SK-N-SH treated with all-trans-retinoic acid at 6 μM for 48 hours (cell line): Measurements from ENCODE around the gene DNM2.

ENCODE experiments used
- ATAC-seq: fragments of 200-7000 bp; cut with Tn5 transposase; 3 replicates; pipeline ENCODE4 v1.9.1; 2020; ENCODE audit warnings: mild to moderate bottlenecking, moderate library complexity
- ARNTL ChIP-seq: fragments of 450-650 bp; formaldehyde crosslinking; IDR thresholded peaks from 2 replicates; pipeline ENCODE4 v1.5.0; 2020; ENCODE audit warnings: low read depth, mild to moderate bottlenecking, moderate library complexity, borderline replicate concordance
- BACH2 ChIP-seq: fragments of 250-450 bp; sonication (Bioruptor Pico); IDR thresholded peaks from 2 replicates; pipeline ENCODE4 v1.9.0; 2021; ENCODE audit warnings: mild to moderate bottlenecking, borderline replicate concordance
- CREB5 ChIP-seq: fragments of 250-450 bp; sonication (Bioruptor Pico); IDR thresholded peaks from 2 replicates; pipeline ENCODE4 v1.5.1; 2020; ENCODE audit warnings: low read depth, mild to moderate bottlenecking, moderate library complexity
- CSDC2 ChIP-seq: fragments of 250-450 bp; sonication (Bioruptor Pico); IDR thresholded peaks from 2 replicates; pipeline ENCODE4 v1.5.0; 2020; ENCODE audit warnings: mild to moderate bottlenecking, moderate library complexity
- CSRNP3 ChIP-seq: fragments of 250-450 bp; sonication (Bioruptor Pico); IDR thresholded peaks from 2 replicates; pipeline ENCODE4 v1.5.1; 2021; ENCODE audit warnings: mild to moderate bottlenecking, moderate library complexity
- ESRRG ChIP-seq: fragments of 250-450 bp; sonication (Bioruptor Pico); IDR thresholded peaks from 2 replicates; pipeline ENCODE4 v1.6.1; 2021; ENCODE audit warnings: mild to moderate bottlenecking
- GLIS3 ChIP-seq: fragments of 250-450 bp; sonication (Bioruptor Pico); IDR thresholded peaks from 2 replicates; pipeline ENCODE4 v1.5.0; 2020; ENCODE audit warnings: mild to moderate bottlenecking, moderate library complexity
- ISL1 ChIP-seq: fragments of 250-450 bp; sonication (Bioruptor Pico); IDR thresholded peaks from 2 replicates; pipeline ENCODE4 v2.1.2; 2022; ENCODE audit warnings: mild to moderate bottlenecking, moderate library complexity
- OSR1 ChIP-seq: fragments of 250-450 bp; sonication (Bioruptor Pico); IDR thresholded peaks from 2 replicates; pipeline ENCODE4 v1.8.0; 2022; ENCODE audit warnings: moderate library complexity, mild to moderate bottlenecking, inconsistent platforms
- PATZ1 ChIP-seq: fragments of 250-450 bp; sonication (Bioruptor Pico); IDR thresholded peaks from 2 replicates; pipeline ENCODE4 v1.8.0; 2020; ENCODE audit warnings: mild to moderate bottlenecking, moderate library complexity, borderline replicate concordance
- POU6F1 ChIP-seq: fragments of 250-450 bp; sonication (Bioruptor Pico); IDR thresholded peaks from 2 replicates; pipeline ENCODE4 v1.8.0; 2021; ENCODE audit warnings: low read depth, mild to moderate bottlenecking, moderate library complexity, borderline replicate concordance
- PPARA ChIP-seq: fragments of 250-450 bp; sonication (Bioruptor Pico); IDR thresholded peaks from 2 replicates; pipeline ENCODE4 v1.5.0; 2020; ENCODE audit warnings: mild to moderate bottlenecking, borderline replicate concordance
- RARB ChIP-seq: fragments of 250-450 bp; sonication (Bioruptor Pico); IDR thresholded peaks from 2 replicates; pipeline ENCODE4 v1.8.0; 2021; ENCODE audit warnings: mild to moderate bottlenecking, moderate library complexity
- SNAI2 ChIP-seq: fragments of 250-450 bp; sonication (Bioruptor Pico); IDR thresholded peaks from 2 replicates; pipeline ENCODE4 v1.5.0; 2020; ENCODE audit warnings: mild to moderate bottlenecking, moderate library complexity
- TCF4 ChIP-seq: fragments of 250-450 bp; sonication (Bioruptor Pico); IDR thresholded peaks from 2 replicates; pipeline ENCODE4 v1.8.0; 2021; ENCODE audit warnings: mild to moderate bottlenecking, moderate library complexity, borderline replicate concordance
- TOX ChIP-seq: fragments of 250-450 bp; sonication (Bioruptor Pico); IDR thresholded peaks from 2 replicates; pipeline ENCODE4 v1.8.0; 2021; ENCODE audit warnings: mild to moderate bottlenecking, moderate library complexity, borderline replicate concordance
- TSHZ2 ChIP-seq: fragments of 250-450 bp; sonication (Bioruptor Pico); IDR thresholded peaks from 2 replicates; pipeline ENCODE4 v1.5.0; 2020; ENCODE audit warnings: mild to moderate bottlenecking, moderate library complexity
- ZC3H10 ChIP-seq: fragments of 250-450 bp; sonication (Bioruptor Pico); IDR thresholded peaks from 2 replicates; pipeline ENCODE4 v1.5.1; 2021; ENCODE audit warnings: mild to moderate bottlenecking, moderate library complexity
- ZFP3 ChIP-seq: fragments of 250-450 bp; sonication (Bioruptor Pico); IDR thresholded peaks from 2 replicates; pipeline ENCODE4 v1.5.0; 2020; ENCODE audit warnings: mild to moderate bottlenecking, moderate library complexity
- ZFP30 ChIP-seq: fragments of 450-650 bp; formaldehyde crosslinking; IDR thresholded peaks from 2 replicates; pipeline ENCODE4 v1.5.0; 2022; ENCODE audit warnings: mild to moderate bottlenecking, moderate library complexity
- ZNF565 ChIP-seq: fragments of 450-650 bp; formaldehyde crosslinking; conservative IDR thresholded peaks from 2 replicates; pipeline ENCODE4 v1.5.0; 2020; ENCODE audit warnings: low read depth, mild to moderate bottlenecking, moderate library complexity
- ZNF70 ChIP-seq: fragments of 450-650 bp; formaldehyde crosslinking; IDR thresholded peaks from 2 replicates; pipeline ENCODE4 v1.5.0; 2020; ENCODE audit warnings: mild to moderate bottlenecking, moderate library complexity
- ZNF8 ChIP-seq: fragments of 450-650 bp; formaldehyde crosslinking; IDR thresholded peaks from 2 replicates; pipeline ENCODE4 v1.5.0; 2020; ENCODE audit warnings: mild to moderate bottlenecking, moderate library complexity

DNM2 gene

GRCh38 chr19:10727685-10728201, 9.9 kb downstream of the DNM2 start:
- no peak for ATAC-seq
- TF ChIP-seq CREB5 (CRISPR knock-in tag) (no peak), RARB (CRISPR knock-in tag) (no peak), CSDC2 (CRISPR knock-in tag) (no peak), SNAI2 (no peak), ZC3H10 (no peak), PPARA (no peak), GLIS3 (CRISPR knock-in tag) (no peak), TCF4 (CRISPR knock-in tag) (no peak), ARNTL (CRISPR knock-in tag) (no peak), ZNF8 (CRISPR knock-in tag) (no peak), ESRRG (CRISPR knock-in tag) (no peak), BACH2 (CRISPR knock-in tag) (no peak), PATZ1 (CRISPR knock-in tag) (no peak), ISL1 (CRISPR knock-in tag) (no peak), ZNF565 (CRISPR knock-in tag) (no peak), ZFP3 (CRISPR knock-in tag) (no peak), OSR1 (CRISPR knock-in tag) (no peak), ZFP30 (CRISPR knock-in tag) (no peak)
- TF ChIP-seq, all 23 proteins: peak for 0

- no peak for ATAC-seq
- TF ChIP-seq SNAI2 (no peak), ARNTL (CRISPR knock-in tag) (no peak), POU6F1 (CRISPR knock-in tag) (no peak), ZNF565 (CRISPR knock-in tag) (no peak), TOX (CRISPR knock-in tag) (no peak), ISL1 (CRISPR knock-in tag) (no peak), RARB (CRISPR knock-in tag) (no peak), CSRNP3 (CRISPR knock-in tag) (no peak), ZNF70 (CRISPR knock-in tag) (no peak), CREB5 (CRISPR knock-in tag) (no peak), PPARA (no peak), TSHZ2 (no peak), TCF4 (CRISPR knock-in tag) (no peak), ZNF8 (CRISPR knock-in tag) (no peak), CSDC2 (CRISPR knock-in tag) (no peak), GLIS3 (CRISPR knock-in tag) (no peak)
Observed at GRCh38 chr19:10729411-10729810, 11.5 kb downstream of the DNM2 start.
